Stimulated activated CD4-positive, alpha-beta T cell treated with anti-CD3 and anti-CD28 coated beads, Interleukin-4, amount 100 ng/mL, for 24 hours (primary cell): ENCODE data around the gene USP6NL.

Experiments used
- DNase-seq: peaks from one replicate; pipeline ENCODE4 v3.0.0-alpha.2; 2020

USP6NL gene

DNA sequence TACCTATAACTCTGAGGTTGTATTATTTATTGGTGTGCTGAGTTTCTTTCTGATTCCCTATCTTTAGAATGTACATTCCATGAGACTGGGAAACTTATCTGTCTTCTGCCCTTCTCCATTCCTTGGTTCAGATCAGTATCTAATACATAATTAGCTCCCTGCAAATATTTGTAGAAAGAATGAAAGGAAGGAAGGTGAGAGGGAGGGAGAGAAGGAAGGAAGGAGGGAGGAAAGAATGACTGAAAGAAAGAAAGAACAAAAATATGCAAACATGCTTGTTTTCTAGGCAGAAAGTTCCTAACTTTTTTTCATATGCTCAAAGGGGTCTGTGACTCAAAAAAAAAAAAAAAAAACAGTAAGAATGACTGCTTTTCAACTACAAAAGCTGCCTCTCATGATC is 3.9 kb upstream of the USP6NL start:
- DNase-seq: no peak

DNA sequence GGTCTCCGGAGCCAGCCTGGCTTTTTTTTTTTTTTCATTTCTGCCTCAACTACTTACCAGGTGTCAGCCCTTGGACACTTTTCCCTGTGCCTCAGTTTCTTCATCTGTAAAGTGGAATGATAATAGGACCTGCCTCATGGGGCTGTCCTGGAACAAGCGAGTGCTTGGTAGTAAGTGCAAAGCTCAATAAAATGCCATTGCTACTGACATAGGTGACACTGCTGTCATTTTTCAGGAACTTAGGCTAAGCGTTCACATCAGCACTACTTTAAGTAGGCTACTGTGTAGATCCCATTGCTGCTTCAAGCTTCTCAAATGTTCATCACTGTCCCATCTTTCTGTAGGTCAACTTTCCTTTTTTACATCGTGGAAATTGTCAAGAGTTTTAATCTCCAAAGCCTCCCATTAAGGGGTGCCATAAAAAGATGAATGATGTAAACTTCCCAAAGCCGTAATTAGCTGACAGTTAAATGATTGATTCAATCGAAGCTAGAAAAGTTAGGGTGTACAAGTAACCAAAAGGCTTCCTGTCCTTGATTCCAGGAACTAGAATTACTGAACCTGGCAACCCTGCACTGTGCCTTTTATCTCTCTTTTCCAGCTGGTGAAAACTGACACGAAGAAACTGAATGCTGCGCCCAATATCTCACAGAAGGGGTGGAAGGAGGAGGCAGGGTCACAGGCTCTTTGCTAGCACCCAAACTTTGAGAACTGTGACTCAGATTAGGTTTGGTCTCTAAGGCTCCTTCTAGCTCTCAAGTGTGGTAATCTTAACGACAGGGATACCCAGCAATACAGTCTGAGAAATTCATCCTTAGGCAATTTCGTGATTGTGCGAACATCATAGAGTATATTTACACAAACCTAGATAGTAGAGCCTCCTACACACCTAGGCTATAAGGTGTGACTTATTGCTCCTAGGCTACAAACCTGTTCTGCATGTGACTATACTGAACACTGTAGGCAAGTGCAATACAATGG is 861 bp upstream of the USP6NL start:
- no peak for DNase-seq

DNA sequence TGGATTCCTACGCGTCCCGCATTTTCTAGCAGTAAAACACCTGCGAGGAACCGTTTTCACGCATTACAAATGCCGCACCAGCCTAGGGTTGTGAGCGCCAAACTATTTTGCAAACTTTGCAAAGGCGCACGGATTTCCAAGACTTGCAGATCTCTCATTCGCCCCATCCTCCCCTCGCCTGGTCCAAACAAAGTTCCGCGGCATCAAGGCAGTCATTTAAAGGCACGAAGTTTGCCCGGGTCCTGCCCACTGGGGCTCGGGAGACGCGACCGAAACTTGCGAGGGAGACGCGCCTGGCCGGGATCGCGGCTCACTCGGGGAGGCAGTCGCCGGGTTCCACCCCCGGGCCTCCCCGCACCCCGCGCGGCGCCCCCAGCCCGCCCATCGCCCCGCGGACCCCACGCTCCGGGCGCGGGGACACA is 613 bp downstream of the USP6NL start:
- peak; percentile 29 for DNase-seq

DNA sequence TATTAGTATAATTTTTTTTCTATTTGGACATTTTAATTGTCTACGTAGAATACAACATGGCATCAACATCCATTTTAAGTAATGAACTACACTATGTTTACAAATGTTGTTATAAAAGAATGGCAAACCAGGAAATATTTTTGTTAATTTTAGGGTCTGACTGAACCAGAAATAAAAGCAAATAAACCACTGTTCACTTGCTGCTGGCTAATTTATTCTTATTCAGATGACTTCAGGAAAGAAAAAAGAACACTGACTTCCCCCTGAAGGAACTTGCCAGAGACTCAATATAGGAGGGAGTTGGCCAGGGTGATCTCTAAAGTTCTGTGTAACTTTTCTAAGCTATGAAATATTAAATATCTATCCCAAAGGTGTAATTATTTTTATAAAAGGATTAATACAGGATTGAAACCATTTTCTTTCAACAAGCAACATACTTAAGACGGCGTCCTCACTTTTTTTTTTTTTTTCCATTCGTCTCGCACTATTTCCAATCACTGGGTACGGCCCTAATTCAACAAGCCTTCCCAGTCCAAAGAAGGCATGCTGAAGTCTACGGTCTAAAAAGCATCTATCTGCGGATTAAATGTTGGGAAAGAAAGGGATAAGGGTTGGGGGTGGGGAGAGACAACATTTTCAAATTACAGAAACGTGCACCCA is 1.2 kb downstream of the USP6NL start:
- no peak for DNase-seq

DNA sequence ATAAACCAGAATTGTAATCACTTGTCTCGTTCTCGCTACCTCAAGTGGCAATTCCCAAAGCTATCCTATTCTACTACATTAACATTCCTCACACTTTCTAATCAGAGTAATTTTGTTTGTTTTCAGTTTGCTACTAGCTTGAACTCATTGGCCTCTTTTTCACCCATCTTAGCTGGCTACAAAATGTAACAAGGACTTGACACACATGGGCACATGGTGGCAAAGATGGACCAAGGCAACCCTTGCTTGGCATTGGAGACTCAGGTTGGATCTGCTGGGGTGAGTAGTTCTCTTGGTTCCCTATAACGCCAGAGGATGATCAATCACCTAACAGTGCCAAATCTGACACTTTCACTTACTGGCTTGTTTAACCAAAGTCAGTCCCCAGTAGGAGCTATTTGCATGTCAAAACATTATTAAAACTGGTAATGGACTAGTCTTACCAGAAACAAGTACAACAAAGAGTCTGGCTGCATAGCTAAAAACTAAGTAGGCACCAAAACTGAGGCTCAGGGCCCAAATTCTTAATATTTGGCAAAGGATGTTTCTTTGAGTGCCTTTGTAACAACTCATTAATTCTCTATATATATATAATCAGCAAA is 1.9 kb downstream of the USP6NL start:
- DNase-seq: no peak

DNA sequence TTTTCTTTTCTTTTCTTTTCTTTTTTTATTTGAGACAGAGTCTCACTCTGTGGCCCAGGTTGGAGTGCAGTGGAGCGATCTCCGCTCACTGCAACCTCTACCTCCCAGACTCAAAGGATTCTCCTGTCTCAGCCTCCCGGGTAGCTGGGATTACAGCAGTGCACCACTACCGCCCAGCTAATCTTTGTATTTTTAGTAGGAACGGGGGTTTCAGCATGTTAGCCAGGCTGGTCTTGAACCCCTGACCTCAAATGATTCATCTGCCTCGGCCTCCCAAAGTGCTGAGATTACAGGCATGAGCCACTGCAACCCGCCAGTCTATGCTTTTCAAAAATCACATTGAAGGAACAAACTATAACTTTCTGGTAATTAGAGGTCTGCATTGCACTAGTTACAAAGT is 2.4 kb downstream of the USP6NL start:
- no peak for DNase-seq

DNA sequence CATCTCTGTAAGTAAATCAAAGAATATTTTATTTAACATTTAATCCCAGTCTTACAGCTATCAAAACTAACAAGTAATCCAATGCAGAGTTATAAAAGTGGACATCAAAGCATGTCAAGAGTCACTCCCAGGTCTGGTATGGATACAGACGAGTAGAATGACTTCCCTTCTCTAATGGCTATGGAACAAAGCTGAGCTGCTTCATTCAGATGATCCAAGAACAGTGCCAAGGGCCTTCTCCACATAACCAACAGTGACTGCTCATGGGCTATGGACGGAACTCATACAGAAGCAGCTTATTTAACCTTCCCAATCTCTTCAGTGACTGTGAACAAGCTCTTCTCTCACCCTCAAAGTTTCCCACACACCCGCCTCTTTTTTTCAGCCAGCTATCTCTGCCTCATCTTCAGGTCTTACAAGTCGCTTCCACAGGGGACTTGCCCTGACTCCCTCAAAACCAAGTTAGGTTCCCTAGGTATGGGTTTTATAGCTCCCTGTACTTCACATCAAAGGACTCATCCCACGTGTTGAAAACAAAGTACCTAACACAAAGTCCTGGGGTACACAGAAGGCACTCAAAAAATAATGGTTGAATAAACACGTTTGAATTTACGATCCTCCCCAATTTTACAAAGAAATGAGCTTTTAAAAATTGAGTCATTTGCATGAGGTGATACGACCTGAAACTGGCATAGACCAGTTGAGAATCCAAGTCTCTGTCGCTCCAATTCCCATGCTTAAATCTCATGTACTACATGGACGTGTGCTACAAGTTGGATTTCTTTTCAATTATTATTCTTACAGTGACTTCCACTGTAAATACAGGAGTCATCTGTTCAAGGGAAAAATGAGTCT is 3.1 kb downstream of the USP6NL start:
- DNase-seq: no peak

DNA sequence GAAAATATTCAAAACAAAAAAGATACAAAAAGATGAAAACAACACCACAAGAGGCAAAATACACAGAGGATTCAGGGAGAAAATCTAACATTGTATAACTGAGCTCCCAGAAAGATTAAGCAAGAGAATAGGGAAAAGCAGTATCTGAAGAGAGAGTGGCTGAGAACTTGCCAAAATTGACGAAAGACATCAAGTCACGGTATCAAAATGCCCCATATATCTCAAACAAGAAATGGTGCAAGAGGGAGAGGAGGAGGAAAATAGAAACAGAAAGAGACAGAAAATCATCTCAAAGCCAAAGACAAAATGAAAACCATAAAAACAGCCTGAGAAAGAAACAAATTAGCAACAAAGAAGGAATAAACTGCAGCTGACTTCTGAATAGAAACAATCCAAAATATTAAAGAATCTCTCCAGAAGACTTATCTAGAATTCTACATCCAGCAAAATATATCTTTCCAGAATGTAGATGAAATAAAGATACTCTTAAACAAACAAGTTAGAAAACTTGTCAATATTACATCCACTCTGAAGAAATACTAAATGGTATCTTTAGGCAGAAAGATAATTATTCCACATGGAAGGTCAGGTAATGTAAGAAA is 5.5 kb downstream of the USP6NL start:
- no peak for DNase-seq

DNA sequence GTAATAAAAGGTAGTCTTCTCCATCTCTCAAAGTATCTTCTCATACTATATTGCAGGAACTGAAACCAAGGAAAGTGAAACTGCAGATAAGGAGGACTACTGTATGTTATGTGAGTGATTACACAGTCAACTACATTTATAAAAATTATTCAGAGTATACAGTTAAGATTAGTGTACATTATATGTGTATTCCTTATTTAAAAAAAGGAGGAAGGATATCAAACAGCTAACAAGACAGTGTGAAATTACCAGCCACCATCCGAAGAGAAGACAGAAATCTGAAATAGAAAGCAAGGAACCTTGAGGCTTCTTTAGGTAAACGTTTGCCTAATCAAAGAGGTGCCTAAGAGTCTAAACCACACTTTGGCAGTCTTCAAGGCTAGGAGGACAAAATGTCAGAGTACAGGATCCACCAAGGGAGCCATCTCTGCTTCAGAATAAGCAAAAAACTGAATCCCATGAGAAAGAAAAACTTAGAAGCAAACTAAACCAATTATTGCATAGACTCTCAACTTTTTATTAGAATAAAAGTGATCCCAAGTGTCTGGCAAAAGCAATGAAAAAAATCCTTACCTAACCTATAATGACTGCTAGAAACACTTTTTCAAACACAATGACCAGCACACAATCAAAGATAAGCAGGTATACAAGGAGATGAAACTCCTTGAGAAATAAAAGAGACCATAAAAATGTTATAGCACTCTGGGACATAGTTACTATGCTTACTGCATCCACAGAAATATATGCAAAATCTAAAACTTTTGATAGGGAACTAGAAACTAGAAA is 6.4 kb downstream of the USP6NL start:
- no peak for DNase-seq

DNA sequence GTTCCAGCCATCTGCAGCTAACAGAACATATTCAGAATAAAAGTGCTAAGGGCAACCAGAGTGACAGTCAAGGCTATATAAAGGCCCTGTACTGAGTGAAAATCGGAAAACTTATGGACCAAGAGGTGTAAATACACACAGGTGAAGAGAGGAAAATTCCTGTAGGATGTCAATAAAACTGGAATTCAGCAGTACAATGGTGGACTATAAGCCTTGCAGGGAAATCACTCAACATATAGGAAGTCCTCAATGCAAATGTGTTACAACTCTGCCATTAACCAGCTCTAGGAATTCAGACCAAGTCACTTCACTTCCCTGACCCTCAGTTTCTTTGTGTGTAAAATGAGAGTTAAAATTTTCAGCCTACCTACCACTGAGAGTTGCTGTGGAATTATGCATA is 7.7 kb downstream of the USP6NL start:
- no peak for DNase-seq

DNA sequence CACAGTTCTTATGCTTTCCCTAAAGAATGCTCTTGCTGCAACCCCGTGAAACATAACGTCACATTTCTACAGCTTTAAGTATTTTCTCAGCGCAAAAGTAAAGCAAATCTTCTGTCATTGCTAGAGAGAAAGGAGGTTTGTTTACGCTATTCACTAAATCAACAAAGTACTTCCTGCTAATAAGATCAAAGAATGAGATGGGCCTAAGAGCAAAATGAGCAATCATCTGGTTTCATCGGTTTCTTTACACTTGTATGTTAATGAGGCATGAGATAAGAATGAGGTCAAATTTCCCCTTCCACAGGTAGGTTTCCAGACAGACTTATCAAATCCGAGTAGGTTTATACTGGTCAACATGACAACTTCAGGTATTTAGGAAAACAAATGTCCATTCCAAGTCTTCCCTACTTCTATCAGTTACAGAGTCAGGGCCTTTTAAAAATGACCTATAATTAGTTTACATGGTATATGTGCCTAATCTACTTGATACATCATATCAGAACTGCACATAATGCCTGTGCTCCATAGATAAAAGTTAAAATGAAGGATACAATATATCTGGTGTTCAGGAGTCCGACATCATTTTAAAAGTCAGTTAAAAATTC is 8.4 kb downstream of the USP6NL start:
- no peak for DNase-seq

DNA sequence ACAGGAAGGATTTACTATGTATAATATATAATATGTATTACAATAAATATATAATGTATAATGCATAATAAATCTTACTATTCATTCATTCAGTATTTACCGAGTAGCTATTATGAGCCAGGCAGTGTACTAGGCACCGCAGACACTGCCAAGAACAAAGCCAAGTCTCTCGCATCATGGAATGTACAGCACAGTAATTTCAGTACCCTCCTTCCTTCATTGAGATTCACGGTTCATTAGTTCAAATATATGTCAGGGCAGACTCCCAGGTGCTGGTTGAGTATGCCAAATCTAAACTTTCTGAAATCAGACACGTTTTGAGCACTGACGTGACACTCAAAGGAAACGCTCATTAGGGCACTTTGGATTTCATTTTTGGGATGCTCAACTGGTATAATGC is 9.1 kb downstream of the USP6NL start:
- DNase-seq: no peak

DNA sequence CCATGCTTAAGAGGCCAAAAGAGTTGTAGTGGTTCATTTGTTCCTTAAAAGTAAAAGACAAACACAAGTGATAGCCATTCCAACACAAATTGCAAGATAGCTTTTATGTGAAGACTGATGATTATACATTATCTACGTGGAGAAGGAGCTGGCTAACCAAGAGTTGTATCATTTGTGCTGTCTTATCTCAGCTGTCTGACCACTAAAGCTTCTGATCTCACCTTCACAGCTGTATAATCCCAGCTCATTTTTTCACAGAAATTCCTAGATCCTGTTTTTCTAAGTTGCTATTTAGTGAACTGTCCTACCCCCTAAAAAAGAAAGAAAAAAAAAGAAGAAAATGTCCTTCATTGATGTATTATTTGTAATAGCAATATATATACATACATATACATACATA is 9.8 kb downstream of the USP6NL start:
- DNase-seq: no peak

DNA sequence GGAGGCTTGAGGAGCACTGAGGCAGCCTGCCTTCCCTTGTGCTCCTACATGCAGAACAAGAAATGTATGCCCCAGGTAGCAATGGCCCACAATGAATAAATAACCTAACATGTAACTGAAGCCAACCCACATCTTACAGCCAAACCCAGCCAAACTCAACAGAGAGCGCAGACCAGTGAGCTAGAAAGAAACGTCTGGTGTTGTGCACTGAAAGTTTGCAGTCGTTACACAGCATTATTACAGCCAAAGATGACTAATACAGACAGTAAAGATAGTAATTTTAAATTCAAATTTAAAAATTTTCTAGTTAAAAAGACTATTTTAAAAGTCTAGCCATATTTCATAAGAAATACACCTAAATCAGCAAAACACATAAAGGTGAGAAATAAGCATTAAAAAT is 11.2 kb downstream of the USP6NL start:
- DNase-seq: no peak

DNA sequence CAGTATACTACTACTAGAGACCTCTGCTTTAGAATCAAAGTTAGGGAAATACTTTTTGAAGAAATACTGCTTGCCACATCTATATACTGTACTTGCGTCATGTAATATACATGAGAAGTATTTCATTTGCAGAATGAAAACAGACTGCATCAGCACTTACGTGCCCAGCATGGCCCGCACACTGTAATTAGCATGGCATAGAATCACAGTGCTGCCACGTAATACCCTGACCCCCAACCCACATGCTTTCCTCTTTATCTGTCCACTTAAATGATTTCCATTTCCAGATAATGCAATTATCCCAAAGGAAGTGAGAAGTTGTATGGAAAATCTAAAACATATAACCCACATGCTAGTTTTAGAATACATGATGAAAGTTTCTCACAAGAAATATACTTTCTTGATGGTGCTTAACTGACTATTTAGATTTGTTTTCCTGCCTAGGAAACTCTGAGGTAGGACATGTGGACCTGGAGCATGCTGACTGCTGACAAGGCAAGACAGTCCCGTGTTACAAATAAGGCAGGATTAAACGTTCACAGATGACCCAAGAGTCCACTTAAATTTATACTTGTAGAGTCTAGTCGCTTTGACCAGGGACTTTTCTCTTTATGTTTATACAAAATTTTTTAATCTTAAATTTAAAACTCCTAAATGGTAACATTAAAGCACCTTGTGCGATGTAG is 12.6 kb downstream of the USP6NL start:
- DNase-seq: no peak

DNA sequence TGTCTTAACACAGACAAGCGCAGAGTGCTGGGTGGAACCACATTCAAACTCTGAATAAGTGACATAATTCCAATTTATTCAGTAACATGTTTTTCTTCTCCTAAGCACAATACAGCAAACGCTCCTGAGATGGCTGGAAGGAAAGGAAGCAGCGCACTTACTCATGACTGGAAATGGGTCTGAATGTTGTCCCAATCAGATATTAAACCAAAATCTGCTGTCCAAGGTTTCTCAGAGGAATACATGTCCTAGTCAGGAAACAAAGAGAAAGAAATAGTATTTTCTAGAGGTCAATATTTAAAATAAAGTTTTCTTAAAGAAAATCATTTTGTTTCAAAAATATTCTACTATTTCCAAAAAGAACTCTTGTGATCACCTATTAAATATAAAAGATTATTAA is 14.0 kb downstream of the USP6NL start:
- no peak for DNase-seq

DNA sequence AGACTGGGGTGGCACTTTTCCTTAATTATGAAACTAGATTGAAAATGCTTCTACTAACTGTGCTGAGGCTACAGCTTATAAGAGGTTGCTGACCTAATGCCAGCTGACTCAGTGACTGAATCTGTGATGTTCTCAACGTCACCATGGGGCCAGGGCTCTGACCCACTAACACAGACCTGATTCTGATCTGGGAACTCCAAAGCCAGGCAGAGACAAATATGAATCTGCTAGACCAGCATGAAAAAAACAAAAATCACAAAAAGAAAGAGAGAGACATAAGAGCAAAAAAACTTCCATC is 16.1 kb downstream of the USP6NL start:
- no peak for DNase-seq

DNA sequence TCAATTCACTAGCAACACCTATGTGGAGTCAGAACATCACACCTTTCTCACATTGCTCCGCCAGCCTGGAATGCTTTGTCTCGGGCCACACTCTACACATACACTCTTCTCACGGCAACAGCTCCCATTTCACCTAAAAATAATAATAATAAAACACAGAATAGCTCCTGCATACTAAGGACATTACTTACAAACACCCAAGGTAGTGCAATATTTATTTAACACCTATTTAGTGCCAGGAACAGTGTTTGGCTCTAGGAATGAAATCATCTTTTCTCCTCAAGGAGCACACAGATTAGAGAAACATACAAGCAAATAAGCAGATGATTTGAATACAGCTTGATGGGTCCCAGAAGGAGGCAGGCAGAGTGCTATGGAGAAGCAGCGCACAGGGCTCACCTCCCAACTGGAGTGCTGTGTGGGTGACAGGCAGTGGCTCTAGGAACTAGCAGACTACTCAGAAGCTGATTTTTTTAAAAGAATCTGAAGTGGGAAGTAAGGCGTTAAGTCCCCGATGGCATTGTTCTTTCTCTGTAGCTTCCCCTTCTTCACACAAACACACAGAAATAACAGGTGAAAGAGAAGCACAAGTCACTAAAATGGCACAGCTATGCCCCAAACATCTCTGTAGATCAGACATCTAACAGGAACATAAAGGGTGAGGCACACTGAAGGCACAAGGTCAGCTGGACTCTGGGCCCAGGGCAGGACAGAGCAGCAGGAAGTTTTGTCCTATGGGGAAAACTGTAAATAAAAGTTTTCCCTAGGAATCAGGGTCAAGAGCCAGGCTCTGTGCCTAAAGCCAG is 16.7 kb downstream of the USP6NL start:
- DNase-seq: no peak

DNA sequence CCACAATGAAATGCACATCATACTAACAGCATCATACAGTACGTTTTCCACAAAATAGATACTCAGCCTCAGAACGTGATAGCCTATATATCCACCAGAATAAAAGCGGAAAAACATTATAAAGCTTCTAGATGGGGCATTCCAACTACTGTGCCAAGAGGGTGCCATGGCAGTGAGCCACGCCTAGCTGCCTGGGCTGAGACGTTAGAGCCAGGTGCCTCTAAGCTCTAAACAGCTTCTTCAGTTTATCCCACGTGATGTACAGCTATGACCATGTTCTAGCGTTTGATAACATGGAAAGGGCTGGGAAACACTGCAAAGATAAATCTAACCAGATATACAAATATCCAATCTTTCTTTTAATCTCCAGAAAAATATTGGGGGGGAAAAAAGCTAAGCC is 17.8 kb downstream of the USP6NL start:
- DNase-seq: no peak

DNA sequence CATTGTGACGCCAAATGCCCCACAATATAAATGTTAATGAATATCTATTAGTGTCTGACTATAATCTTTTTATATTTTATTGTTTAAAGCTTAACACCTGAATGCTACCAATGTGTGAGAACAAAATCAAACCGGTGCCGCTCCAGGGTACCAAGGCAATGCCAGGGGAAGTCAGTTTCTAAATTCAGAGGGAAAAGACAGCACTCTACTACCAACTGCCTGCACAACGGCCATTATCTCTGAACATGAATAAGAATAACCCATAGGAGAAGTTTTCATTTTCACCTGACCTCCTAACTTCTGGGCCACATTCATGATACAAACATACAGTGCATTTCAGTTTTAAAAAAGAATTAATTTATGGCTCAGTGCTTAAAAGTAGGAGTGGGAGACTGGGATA is 21.7 kb downstream of the USP6NL start:
- no peak for DNase-seq
